Common myeloid progenitor, CD34-positive (primary cell): Measurements from ENCODE around the gene MGAT5.

ENCODE experiments used
- CTCF ChIA-PET: fragments of 350-600 bp; sonication (Branson Sonifier 250); formaldehyde crosslinking; loops from one replicate; lab custom pipeline; 2021; ENCODE audit warnings: antibody characterized with exemption; lab: Charles Lee
- POLR2A ChIA-PET: fragments of 350-600 bp; sonication (Branson Sonifier 250); formaldehyde crosslinking; loops from one replicate; lab custom pipeline; 2021; ENCODE audit warnings: antibody characterized with exemption; lab: Charles Lee
- DNase-seq, 3 donors: peaks; one replicate each; pipeline versions ENCODE4 v3.0.0 to v3.0.0-alpha.2; 2013
- H3K27ac ChIP-seq, 2 experiments: 1 replicate in 1 of 2; 2 replicates in 1 of 2; pipeline ENCODE4 v1.7.0; 2013; ENCODE audit warnings: inconsistent platforms in 2 of 2, low read length in 2 of 2, mild to moderate bottlenecking in 2 of 2, low read depth in 1 of 2, moderate library complexity in 1 of 2; ENCODE audit not compliant: severe bottlenecking in 2 of 2, insufficient read depth in 1 of 2, poor library complexity in 1 of 2
- H3K27me3 ChIP-seq, 5 experiments: replicated peaks in 2 of 5; 1 replicate in 3 of 5; 2 replicates in 2 of 5; pipeline versions ENCODE4 v1.6.1 to v1.7.0; 2013; ENCODE audit warnings: low read length in 4 of 5, mild to moderate bottlenecking in 2 of 5, moderate library complexity in 2 of 5, inconsistent platforms in 1 of 5; ENCODE audit not compliant: insufficient read depth in 5 of 5, control insufficient read depth in 4 of 5
- H3K36me3 ChIP-seq, 4 experiments: 1 replicate in 2 of 4; 2 replicates in 2 of 4; pipeline versions ENCODE4 v1.6.1 to v1.7.0; 2013; ENCODE audit warnings: low read length in 3 of 4, control low read depth in 1 of 4, mild to moderate bottlenecking in 1 of 4; ENCODE audit not compliant: control insufficient read depth in 4 of 4, insufficient read depth in 4 of 4
- H3K4me1 ChIP-seq, 4 experiments: 1 replicate in 3 of 4; 2 replicates in 1 of 4; pipeline versions ENCODE4 v1.6.1 to v1.7.1; 2013; ENCODE audit warnings: low read length in 3 of 4, mild to moderate bottlenecking in 3 of 4, control low read depth in 1 of 4, inconsistent platforms in 1 of 4, moderate library complexity in 1 of 4; ENCODE audit not compliant: control insufficient read depth in 4 of 4, insufficient read depth in 4 of 4; ENCODE audit errors: control extremely low read depth in 1 of 4
- H3K4me3 ChIP-seq, 7 experiments: 1 replicate in 4 of 7; 2 replicates in 3 of 7; pipeline versions ENCODE4 v1.5.1 to v1.7.0; 2013; ENCODE audit warnings: mild to moderate bottlenecking in 7 of 7, low read length in 6 of 7, moderate library complexity in 6 of 7, inconsistent platforms in 2 of 7, low read depth in 2 of 7, control low read depth in 1 of 7; ENCODE audit not compliant: insufficient read depth in 4 of 7, control insufficient read depth in 1 of 7; ENCODE audit errors: extremely low read depth in 1 of 7
- H3K9me3 ChIP-seq, 5 experiments: 1 replicate in 4 of 5; 2 replicates in 1 of 5; pipeline versions ENCODE4 v1.6.1 to v1.7.1; 2013; ENCODE audit warnings: low read length in 4 of 5, mild to moderate bottlenecking in 2 of 5, inconsistent platforms in 1 of 5, low read depth in 1 of 5, moderate library complexity in 1 of 5; ENCODE audit not compliant: control insufficient read depth in 4 of 5, insufficient read depth in 2 of 5; ENCODE audit errors: control extremely low read depth in 1 of 5
- WGBS: methylation state at CpG from one replicate; pipeline ENCODE4 v1.1.5; 2013; ENCODE audit not compliant: insufficient coverage; 5-methylcytosine and 5-hydroxymethylcytosine counted together

The MGAT5 gene

GRCh38 chr2:134421556-134422328 lies 167.9 kb downstream of the MGAT5 start:
- H3K36me3 ChIP-seq = peaks cover 0 to 25% (median 8%) of the 10 kb centered on the region in 4 experiments
- ChIA-PET CTCF (interaction anchor here (1.6 to 2.5 kb wide), 2 partner anchors 10 to 29 kb away, joined by 4 to 8 read pairs; no protein-coding TSS in a partner anchor), POLR2A (no interaction called here)
- H3K9me3 ChIP-seq = no peaks in the 10 kb centered on the region
- H3K4me3 ChIP-seq = no peak overlapping the region
- H3K27me3 ChIP-seq = no peaks in the 10 kb centered on the region
- no peaks in the 10 kb centered on the region for H3K4me1 ChIP-seq
- H3K27ac ChIP-seq = no peak overlapping the region
- WGBS = 85% methylated on average over 5 of the region's 7 CpGs
- DNase-seq = no peak

- no peak overlapping the region for H3K27ac ChIP-seq
- H3K36me3 ChIP-seq = peaks cover 4 to 52% (median 16%) of the 10 kb centered on the region in 4 experiments
- no peaks in the 10 kb centered on the region for H3K27me3 ChIP-seq
- POLR2A ChIA-PET = no interaction called here
- H3K4me3 ChIP-seq = no peak overlapping the region
- CTCF ChIA-PET = no interaction called here
- no peaks in the 10 kb centered on the region for H3K4me1 ChIP-seq
- WGBS = 93% methylated on average over 2 of the region's 6 CpGs
- H3K9me3 ChIP-seq = no peaks in the 10 kb centered on the region
- DNase-seq = no peak
Measured at GRCh38 chr2:134425724-134426496, 172.0 kb downstream of the MGAT5 start.

- POLR2A ChIA-PET = no interaction called here
- H3K4me3 ChIP-seq = no peak overlapping the region
- no peak for DNase-seq
- no peaks in the 10 kb centered on the region for H3K9me3 ChIP-seq
- no peaks in the 10 kb centered on the region for H3K27me3 ChIP-seq
- peaks cover 0 to 2% (median 0%) of the 10 kb centered on the region in 4 experiments for H3K4me1 ChIP-seq
- H3K27ac ChIP-seq = no peak overlapping the region
- WGBS = 100% methylated on average over 3 of the region's 3 CpGs
- CTCF ChIA-PET = interaction anchor here (1.2 to 1.3 kb wide), 2 partner anchors 17 to 307 kb away, joined by 3 read pairs; no protein-coding TSS in a partner anchor
- H3K36me3 ChIP-seq = peaks cover 6 to 52% (median 16%) of the 10 kb centered on the region in 4 experiments
Measured at GRCh38 chr2:134426721-134427120, 172.8 kb downstream of the MGAT5 start.

DNA sequence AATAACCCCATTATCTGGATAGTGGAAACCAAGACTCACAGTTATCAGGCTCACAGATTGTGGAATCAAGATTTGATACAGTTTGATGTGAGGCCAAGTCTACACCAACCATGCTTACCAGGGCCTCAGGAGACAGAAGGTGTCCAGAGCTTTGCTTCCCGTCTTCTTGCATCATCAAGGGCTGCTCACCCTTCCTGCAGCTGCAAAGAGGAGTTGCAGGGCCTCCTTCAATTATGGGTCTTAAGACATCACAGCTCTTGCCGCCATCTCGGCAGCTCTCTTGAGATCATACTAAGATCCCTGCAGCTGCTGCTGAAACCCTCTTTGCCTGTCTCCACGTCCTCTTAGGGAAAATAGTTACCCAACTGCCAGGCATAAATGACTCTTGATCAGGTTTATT lies 176.0 kb downstream of the MGAT5 start:
- ChIA-PET POLR2A (no interaction called here), CTCF (interaction anchor here (1.9 kb wide), 1 partner anchor 19 kb away, joined by 5 read pairs; no protein-coding TSS in a partner anchor)
- peaks cover 9 to 43% (median 11%) of the 10 kb centered on the region in 4 experiments for H3K36me3 ChIP-seq
- no peak for DNase-seq
- H3K27ac ChIP-seq = no peak overlapping the region
- H3K4me3 ChIP-seq = no peak overlapping the region
- WGBS = 100% methylated on average over 4 of the region's 4 CpGs
- H3K9me3 ChIP-seq = no peaks in the 10 kb centered on the region
- peaks cover 0 to 7% (median 0%) of the 10 kb centered on the region in 4 experiments for H3K4me1 ChIP-seq
- no peaks in the 10 kb centered on the region for H3K27me3 ChIP-seq

GRCh38 chr2:134431838-134432434 lies 178.1 kb downstream of the MGAT5 start:
- POLR2A ChIA-PET = interaction anchor here (0.6 kb wide), 1 partner anchor 1419 kb away, joined by 3 read pairs; no protein-coding TSS in a partner anchor
- no peak for DNase-seq
- 100% methylated on average over 1 of the region's 2 CpGs for WGBS
- H3K4me3 ChIP-seq = no peak overlapping the region
- peaks cover 0 to 7% (median 0%) of the 10 kb centered on the region in 4 experiments for H3K4me1 ChIP-seq
- H3K9me3 ChIP-seq = no peaks in the 10 kb centered on the region
- CTCF ChIA-PET = interaction anchor here (1.2 kb wide), 1 partner anchor 20 kb away, joined by 4 read pairs; no protein-coding TSS in a partner anchor
- H3K36me3 ChIP-seq = peaks cover 13 to 49% (median 18%) of the 10 kb centered on the region in 4 experiments
- no peaks in the 10 kb centered on the region for H3K27me3 ChIP-seq
- no peak overlapping the region for H3K27ac ChIP-seq

GRCh38 chr2:134432435-134432883 lies 178.6 kb downstream of the MGAT5 start:
- Histone ChIP-seq H3K9me3 (no peaks in the 10 kb centered on the region), H3K4me1 (peaks cover 0 to 7% (median 0%) of the 10 kb centered on the region in 4 experiments), H3K27me3 (no peaks in the 10 kb centered on the region), H3K4me3 (no peak overlapping the region), H3K27ac (no peak overlapping the region), H3K36me3 (peaks cover 13 to 47% (median 18%) of the 10 kb centered on the region in 4 experiments)
- DNase-seq = no peak
- WGBS = 100% methylated on average over 3 of the region's 3 CpGs
- POLR2A ChIA-PET = no interaction called here
- CTCF ChIA-PET = interaction anchor here (1.2 kb wide), 1 partner anchor 20 kb away, joined by 4 read pairs; no protein-coding TSS in a partner anchor
